Duodenal mucosa (tissue), 2 donors: ENCODE results near the gene DNAJC5.
"Not testable (repeated sequence)": the region's sequence is repeated elsewhere in the genome, so short reads cannot be mapped to it uniquely, and the experiment has no call there.

ENCODE experiments used
- H3K27ac ChIP-seq: one replicate; pipeline ENCODE4 v1.7.0; 2013; ENCODE audit warnings: low read depth, low read length
- H3K27me3 ChIP-seq, 2 donors: one replicate each; pipeline ENCODE4 v1.7.0; 2013; ENCODE audit warnings: low read length in 2 of 2, control low read depth in 1 of 2; ENCODE audit not compliant: insufficient read depth in 2 of 2, control insufficient read depth in 1 of 2
- H3K36me3 ChIP-seq, 2 donors: one replicate each; pipeline ENCODE4 v1.7.0; 2013; ENCODE audit warnings: low read length in 2 of 2, control low read depth in 1 of 2; ENCODE audit not compliant: insufficient read depth in 2 of 2, control insufficient read depth in 1 of 2
- H3K4me1 ChIP-seq, 2 donors: one replicate each; pipeline ENCODE4 v1.7.0; 2013; ENCODE audit warnings: low read length in 2 of 2, control low read depth in 1 of 2; ENCODE audit not compliant: insufficient read depth in 2 of 2, control insufficient read depth in 1 of 2
- H3K4me3 ChIP-seq, 2 donors: one replicate each; pipeline ENCODE4 v1.7.0; 2013; ENCODE audit warnings: low read length in 2 of 2, low read depth in 1 of 2
- H3K9ac ChIP-seq, 2 donors: one replicate each; pipeline ENCODE4 v1.7.0; 2013; ENCODE audit warnings: low read length in 2 of 2, low read depth in 1 of 2
- H3K9me3 ChIP-seq, 2 donors: one replicate each; pipeline ENCODE4 v1.7.0; 2013; ENCODE audit warnings: low read length in 2 of 2, control low read depth in 1 of 2; ENCODE audit not compliant: control insufficient read depth in 1 of 2

The DNAJC5 gene

DNA sequence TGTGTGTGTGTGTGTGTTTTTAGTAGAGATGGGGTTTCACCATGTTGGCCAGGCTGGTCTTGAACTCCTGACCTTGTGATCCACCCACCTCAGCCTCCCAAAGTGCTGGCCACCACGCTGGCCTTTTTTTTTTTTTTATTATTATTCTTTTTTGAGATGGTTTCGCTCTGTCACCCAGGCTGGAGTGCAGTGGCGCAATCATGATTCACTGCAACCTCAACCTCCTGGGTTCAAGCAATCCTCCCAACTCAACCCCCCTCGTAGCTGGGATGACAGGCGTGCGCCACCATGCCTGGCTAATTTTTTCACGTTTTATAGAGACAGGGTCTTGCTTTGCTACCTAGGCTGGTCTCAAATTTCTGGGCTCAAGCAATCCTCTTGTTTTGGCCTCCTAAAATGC is 20.7 kb upstream of the DNAJC5 start:
- H3K4me1 ChIP-seq, H3K9me3 ChIP-seq, H3K9ac ChIP-seq, H3K27ac ChIP-seq, H3K4me3 ChIP-seq, H3K27me3 ChIP-seq: not testable (repeated sequence)
- peaks cover 32 to 79% of the 10 kb centered on the region in 2 donors for H3K36me3 ChIP-seq

DNA sequence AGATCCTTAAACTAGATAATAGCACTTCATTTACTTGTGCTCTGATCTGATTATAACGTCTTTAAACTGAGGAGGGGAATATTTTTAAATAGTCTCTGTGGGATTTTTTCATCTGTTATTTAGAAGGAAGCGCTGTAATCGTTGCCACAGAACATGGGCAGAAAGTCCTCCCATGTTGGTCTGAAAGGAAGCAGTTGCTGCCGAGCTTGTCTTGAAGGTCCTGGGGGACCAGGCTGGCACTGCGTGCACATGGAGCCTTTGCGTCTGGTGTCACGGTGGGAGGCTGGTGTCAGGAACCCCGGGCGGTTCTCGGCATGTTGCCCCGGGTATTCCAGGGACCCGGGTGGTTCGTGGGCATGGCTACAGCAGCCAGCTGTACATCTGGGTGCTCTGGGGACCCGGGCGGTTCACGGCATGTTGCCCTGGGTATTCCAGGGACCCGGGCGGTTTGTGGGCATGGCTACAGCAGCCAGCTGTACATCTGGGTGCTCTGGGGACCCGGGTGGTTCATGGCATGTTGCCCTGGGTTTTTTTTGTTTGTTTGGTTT is 18.4 kb upstream of the DNAJC5 start:
- Histone ChIP-seq H3K4me1 (peaks cover 3 to 6% of the 10 kb centered on the region in 2 donors), H3K4me3 (no peak overlapping the region), H3K27ac (no peak overlapping the region), H3K27me3 (no peaks in the 10 kb centered on the region), H3K9ac (no peak overlapping the region), H3K36me3 (peaks cover 28 to 64% of the 10 kb centered on the region in 2 donors), H3K9me3 (no peaks in the 10 kb centered on the region)

DNA sequence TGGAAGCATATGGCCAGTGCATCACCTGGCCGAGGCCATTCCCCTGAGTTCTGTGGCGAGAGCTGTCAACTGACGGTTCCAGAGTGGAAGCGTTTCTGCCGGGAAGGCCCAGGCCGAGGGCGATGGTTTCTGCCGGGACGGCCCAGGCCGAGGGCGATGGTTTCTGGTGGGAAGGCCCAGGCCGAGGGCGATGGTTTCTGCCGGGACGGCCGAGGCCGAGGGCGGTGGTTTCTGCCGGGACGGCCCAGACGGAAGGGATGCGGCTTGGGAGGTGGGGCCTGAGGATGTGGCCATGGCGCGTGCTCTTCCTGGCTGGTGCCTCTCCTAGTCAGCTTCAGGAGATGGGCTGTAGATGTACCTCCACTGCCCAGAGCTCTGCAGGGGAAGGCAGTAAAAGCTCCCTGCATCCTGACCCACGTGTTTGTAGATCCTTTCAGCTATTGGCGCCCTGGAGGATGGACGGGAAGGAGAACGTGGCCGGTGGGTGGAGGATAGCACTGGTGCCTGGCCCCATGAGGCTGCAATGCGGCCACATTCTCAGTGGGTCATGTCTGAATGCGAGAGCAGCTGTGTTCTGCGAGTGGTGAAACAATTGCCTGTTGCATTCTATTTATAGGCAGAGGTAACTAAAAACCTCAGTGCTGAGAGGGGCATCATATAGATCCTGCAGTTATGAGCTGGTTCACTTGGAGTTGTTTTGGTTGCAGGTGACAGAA is 17.0 kb upstream of the DNAJC5 start:
- Histone ChIP-seq H3K9ac (no peak overlapping the region), H3K36me3 (peaks cover 28 to 61% of the 10 kb centered on the region in 2 donors), H3K27me3 (no peaks in the 10 kb centered on the region), H3K4me1 (peaks cover 7 to 14% of the 10 kb centered on the region in 2 donors), H3K4me3 (no peak overlapping the region), H3K27ac (no peak overlapping the region), H3K9me3 (no peaks in the 10 kb centered on the region)

DNA sequence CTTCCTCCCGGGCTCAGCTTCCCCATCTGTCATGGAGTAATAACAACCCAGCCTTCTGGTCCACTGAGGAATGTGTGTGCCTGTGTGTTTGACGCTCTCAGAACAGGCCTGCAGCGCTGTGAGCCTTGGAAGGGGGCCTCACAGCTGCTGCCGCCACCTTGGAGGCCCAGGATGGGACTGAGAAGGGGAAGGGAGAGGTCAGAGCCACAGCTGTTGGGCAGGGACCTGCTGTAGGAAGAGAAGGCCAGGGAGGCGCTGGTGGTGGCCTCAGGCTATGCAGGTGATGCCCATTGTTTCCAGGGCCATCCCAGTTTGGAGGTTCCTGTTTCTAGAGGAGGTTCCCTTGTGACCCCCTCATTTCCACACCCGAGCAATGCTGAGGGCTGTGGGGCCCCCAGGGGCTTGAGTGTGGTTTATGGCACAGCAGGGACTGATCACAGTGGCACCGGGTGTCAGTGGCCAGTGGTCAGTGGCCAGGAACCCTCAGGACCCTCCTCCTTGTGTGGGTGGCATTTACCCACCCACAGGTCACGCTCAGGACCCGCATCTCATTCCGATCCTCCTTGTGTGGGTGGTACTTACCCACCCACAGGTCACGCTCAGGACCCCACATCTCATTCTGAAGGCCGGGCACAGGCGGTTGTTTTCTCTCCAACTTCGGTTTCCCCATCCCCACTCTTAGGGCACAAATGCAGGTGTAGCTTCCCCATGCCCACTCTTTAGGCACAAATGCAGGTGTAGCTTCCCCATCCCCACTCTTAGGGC is 15.8 kb upstream of the DNAJC5 start:
- no peak overlapping the region for H3K4me3 ChIP-seq
- H3K27ac ChIP-seq, result no peak overlapping the region
- H3K9ac ChIP-seq, result no peak overlapping the region
- peaks cover 27 to 66% of the 10 kb centered on the region in 2 donors for H3K36me3 ChIP-seq
- H3K27me3 ChIP-seq, result no peaks in the 10 kb centered on the region
- H3K9me3 ChIP-seq, result no peaks in the 10 kb centered on the region
- peaks cover 7 to 14% of the 10 kb centered on the region in 2 donors for H3K4me1 ChIP-seq

DNA sequence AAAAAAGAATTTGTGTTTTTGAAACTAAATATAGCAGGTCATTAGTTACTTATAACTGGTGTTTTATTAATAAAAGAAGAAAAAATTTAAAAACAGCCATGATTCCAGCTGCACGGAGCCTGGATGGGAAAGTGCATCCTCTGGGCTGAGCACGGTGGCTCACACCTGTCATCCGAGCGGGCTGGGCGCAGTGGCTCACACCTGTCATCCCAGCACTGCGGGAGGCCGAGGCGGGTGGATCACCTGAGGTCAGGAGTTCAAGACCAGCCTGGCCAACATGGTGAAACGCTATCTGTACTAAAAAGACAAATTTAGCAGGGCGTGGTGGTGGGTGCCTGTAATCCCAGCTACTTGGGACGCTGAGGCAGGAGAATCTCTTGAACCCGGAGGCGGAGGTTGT is 14.0 kb upstream of the DNAJC5 start:
- H3K9me3 ChIP-seq, H3K27ac ChIP-seq, H3K4me3 ChIP-seq, H3K9ac ChIP-seq, H3K27me3 ChIP-seq: not testable (repeated sequence)
- H3K36me3 ChIP-seq, result peaks cover 29 to 67% of the 10 kb centered on the region in 2 donors
- H3K4me1 ChIP-seq, result peaks cover 16 to 24% of the 10 kb centered on the region in 2 donors

DNA sequence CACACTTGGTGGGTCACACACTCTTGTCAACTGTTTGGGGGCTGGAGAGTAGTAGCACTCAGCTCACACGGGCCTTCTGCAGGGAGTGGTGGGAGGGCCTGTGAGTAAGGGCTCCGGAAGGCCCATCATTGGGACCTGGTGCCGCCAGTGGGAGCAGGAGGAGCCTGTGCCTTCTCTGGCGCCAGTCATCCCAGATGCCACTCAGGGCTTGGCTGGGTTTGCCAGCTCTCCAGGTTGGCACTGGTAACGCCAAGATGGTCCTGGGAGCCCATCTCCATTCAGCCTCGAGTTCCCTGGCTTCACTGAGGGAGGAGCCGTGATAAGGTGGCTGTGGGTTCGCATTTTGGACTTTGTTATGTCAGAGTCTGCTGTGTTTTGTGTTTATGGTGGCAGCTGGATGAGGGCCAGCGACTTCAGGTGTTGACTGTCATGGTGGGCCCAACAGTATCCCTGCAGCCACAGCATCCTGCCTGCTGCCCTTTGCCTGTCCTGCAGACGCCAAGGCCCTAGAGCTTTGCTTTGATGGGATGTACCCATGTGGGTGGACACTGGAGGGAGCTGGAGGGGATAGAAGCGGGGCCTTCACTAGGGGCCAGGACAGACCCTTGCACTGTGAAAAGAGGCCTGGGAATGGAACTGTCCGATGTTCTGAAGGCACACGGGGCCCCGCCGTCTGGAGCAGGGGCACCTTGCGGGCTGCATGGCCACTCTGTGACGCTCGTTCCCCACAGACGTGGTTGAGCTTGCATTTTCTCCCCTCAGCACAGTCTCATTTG is 13.3 kb upstream of the DNAJC5 start:
- Histone ChIP-seq H3K4me1 (peaks cover 16 to 25% of the 10 kb centered on the region in 2 donors), H3K27ac (no peak overlapping the region), H3K27me3 (no peaks in the 10 kb centered on the region), H3K36me3 (peaks cover 26 to 62% of the 10 kb centered on the region in 2 donors), H3K9me3 (no peaks in the 10 kb centered on the region), H3K9ac (no peak overlapping the region), H3K4me3 (no peak overlapping the region)

DNA sequence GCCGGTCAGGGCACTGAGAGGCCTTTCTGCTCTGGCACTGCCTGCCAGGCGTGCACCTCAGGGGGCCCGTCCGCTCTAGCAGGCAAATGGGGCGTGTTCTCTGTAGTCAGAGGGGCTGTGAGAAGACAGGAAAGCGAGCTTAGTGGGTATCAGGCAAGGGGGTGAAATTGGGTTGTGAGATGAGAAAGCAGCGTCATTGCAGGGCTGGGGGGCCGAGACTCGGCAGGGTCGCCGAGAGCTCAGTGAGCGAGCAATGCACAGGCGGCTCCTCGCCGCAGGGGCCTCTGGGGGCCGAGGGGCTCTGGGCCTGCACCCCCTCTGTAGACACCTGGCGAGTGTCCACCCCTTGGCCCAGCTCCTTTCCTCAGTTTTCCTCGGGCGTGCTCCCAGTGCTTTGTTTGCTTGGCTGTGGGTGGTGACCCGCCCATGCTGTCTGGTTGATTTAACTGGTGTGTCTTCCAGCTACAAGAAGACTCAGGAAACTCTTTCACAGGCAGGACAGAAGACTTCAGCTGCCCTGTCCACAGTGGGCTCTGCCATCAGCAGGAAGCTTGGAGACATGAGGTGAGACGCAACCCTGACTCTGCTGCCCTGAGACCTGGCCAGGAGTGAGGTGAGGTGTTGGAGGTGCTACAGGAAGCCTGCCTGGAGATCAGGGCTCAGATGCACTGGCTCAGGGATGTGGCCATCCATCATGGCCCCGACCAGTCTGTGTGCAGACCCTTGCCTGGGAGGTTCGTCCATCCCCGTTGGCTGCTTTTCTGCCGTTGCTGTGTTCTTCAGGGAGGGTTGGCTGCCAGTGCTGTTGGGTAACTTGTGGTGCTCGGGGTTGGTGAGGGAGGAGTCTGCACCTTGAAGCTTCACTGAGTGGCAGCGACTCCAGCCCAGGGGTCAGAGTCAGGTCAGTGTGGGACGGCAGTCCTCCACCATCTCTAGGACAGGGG is 12.4 kb upstream of the DNAJC5 start:
- Histone ChIP-seq H3K27ac (no peak overlapping the region), H3K27me3 (no peaks in the 10 kb centered on the region), H3K9me3 (no peaks in the 10 kb centered on the region), H3K36me3 (peaks cover 35 to 65% of the 10 kb centered on the region in 2 donors), H3K4me1 (peaks cover 16 to 25% of the 10 kb centered on the region in 2 donors), H3K4me3 (no peak overlapping the region), H3K9ac (no peak overlapping the region)

DNA sequence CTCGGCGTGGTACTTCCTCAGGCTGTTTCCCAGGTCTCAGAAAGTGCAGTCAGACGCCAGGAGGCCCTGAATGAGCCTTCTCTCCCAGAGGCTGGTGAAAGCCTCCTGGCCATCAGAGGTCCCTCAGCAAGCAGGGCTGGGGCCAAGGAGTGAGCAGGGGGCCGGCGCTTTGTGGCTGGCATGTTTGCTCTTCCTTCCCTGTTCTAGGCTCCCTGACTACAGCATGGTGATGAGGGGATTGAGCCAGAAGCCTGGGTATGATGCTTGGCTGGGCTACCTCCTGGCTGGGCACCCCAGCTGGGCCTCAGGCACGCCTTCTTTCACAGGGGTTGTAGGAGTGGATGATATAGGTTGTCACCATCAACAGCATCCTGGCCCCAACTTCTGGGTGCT is 11.7 kb upstream of the DNAJC5 start:
- no peaks in the 10 kb centered on the region for H3K9me3 ChIP-seq
- no peak overlapping the region for H3K27ac ChIP-seq
- H3K4me3 ChIP-seq, result no peak overlapping the region
- peaks cover 21 to 25% of the 10 kb centered on the region in 2 donors for H3K4me1 ChIP-seq
- H3K9ac ChIP-seq, result no peak overlapping the region
- H3K27me3 ChIP-seq, result no peaks in the 10 kb centered on the region
- peaks cover 37 to 65% of the 10 kb centered on the region in 2 donors for H3K36me3 ChIP-seq

DNA sequence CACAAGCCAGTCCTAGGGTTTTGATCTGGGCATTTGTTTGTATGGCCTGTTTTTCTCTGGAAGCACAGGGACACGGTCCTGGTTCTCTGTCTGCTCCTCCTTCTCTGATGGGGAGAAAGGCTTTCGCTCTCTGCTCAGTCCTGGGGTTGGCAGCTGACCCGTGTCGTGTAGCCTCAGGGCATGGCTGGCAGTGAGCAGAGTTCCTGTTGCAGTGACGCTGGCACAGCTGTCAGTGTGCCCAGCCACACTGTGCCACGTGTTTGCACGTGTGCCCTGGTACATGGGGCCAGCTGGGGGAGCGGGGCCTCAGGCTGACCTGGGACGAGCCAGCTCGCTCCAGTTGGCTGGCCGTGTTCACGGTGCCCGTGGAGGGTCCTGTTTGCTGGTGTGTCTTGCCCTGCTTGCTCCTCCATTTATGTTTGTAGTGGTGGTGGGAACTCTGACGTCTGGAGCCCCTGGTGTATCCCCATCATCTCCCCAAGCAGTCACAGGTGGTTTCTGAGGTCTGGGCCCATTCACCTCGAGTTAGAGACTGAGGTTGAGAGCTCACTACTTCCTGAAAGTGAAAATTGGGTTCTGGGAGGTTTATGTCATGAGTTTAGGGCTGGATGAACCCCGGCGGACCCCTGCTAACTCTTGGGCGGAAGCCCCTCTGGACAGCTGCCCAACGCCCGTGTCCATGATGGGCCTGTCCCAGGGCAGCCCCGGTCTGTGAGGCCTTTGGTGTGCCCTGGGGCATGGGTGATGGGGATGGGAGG is 10.2 kb upstream of the DNAJC5 start:
- Histone ChIP-seq H3K36me3 (peaks cover 33 to 61% of the 10 kb centered on the region in 2 donors), H3K4me1 (peaks cover 32 to 36% of the 10 kb centered on the region in 2 donors), H3K27ac (no peak overlapping the region), H3K4me3 (no peak overlapping the region), H3K27me3 (no peaks in the 10 kb centered on the region), H3K9ac (no peak overlapping the region), H3K9me3 (no peaks in the 10 kb centered on the region)
